Panc1 (cell line): Measurements from ENCODE around the gene SMPD4. TPM values are rescaled to one million over a fixed set of nuclear protein-coding genes. Genes with fewer than 3 reads are reported as not detected.
"Not testable (repeated sequence)": the region's sequence is repeated elsewhere in the genome, so short reads cannot be mapped to it uniquely, and the experiment has no call there.

ENCODE experiments used
- ATAC-seq: fragments of 200-7000 bp; cut with Tn5 transposase; 2 replicates; pipeline ENCODE4 v1.9.1; 2020; ENCODE audit warnings: mild to moderate bottlenecking, moderate library complexity
- BruUV-seq: library from RNA; stranded (reverse); fragments of 400-500 nt; replicated peaks from 2 replicates; lab custom pipeline; 2021; lab: Mats Ljungman, UMichigan
- CTCF ChIA-PET: fragments of 300-600 bp; sonication (Branson Sonifier 250); formaldehyde crosslinking; loops from one replicate; lab custom pipeline; 2022; ENCODE audit warnings: antibody characterized with exemption; lab: Charles Lee
- POLR2A ChIA-PET: fragments of 300-600 bp; sonication (Branson Sonifier 250); formaldehyde crosslinking; loops from one replicate; lab custom pipeline; 2022; ENCODE audit warnings: antibody characterized with exemption; lab: Charles Lee
- DNase-seq: peaks from one replicate; pipeline ENCODE4 v3.0.0-alpha.2; 2010; ENCODE audit warnings: low read depth, low spot score
- H3K27ac ChIP-seq: 2 replicates; pipeline ENCODE4 v1.5.1; 2011; ENCODE audit warnings: mild to moderate bottlenecking, low read length, inconsistent platforms
- H3K27me3 ChIP-seq: fragments of 200-500 bp; sonication (Bioruptor generic); 2 replicates; pipeline ENCODE4 v1.6.0; 2014; ENCODE audit warnings: low read length, inconsistent platforms; ENCODE audit not compliant: control insufficient read depth, insufficient read depth
- H3K36me3 ChIP-seq: fragments of 200-500 bp; sonication (Bioruptor generic); 2 replicates; pipeline ENCODE4 v1.5.1; 2014; ENCODE audit warnings: inconsistent platforms, mild to moderate bottlenecking, low read length, moderate library complexity; ENCODE audit not compliant: control insufficient read depth, insufficient read depth
- H3K4me1 ChIP-seq: 2 replicates; pipeline ENCODE4 v1.5.1; 2011; ENCODE audit warnings: inconsistent platforms, mild to moderate bottlenecking, low read length, moderate library complexity; ENCODE audit not compliant: control insufficient read depth, insufficient read depth
- H3K4me3 ChIP-seq, 2 experiments: 2 replicates each; pipeline ENCODE4 v1.5.1; 2011 to 2012; ENCODE audit warnings: low read depth in 2 of 2, low read length in 2 of 2, mild to moderate bottlenecking in 2 of 2, inconsistent platforms in 1 of 2, moderate library complexity in 1 of 2
- H3K9me3 ChIP-seq: fragments of 200-500 bp; sonication (Bioruptor generic); 2 replicates; pipeline ENCODE4 v1.5.1; 2014; ENCODE audit warnings: low read depth, mild to moderate bottlenecking, inconsistent platforms, low read length, moderate library complexity; ENCODE audit not compliant: control insufficient read depth, insufficient read depth
- POLR2AphosphoS5 ChIP-seq: IDR thresholded peaks from 2 replicates; pipeline ENCODE4 v1.6.1; 2012; ENCODE audit warnings: mild to moderate bottlenecking, low read depth, low read length, moderate library complexity
- SIN3A ChIP-seq: IDR thresholded peaks from 2 replicates; pipeline ENCODE4 v1.6.1; 2012; ENCODE audit warnings: low read depth, mild to moderate bottlenecking, low read length, moderate library complexity, borderline replicate concordance; ENCODE audit not compliant: insufficient read depth
- TCF7L2 ChIP-seq: IDR thresholded peaks from 2 replicates; pipeline ENCODE4 v1.6.1; 2011; ENCODE audit warnings: mild to moderate bottlenecking, low read depth, low read length, inconsistent platforms
- in situ Hi-C: cut with HindIII; loops from 2 replicates; pipeline ENCODE4 v1.10.0; 2016; ENCODE audit warnings: low sequenced_read_pairs, low pct_unique_long_range_greater_than_20kb
- intact Hi-C: fragments of 100-400 bp; cut with micrococcal nuclease; formaldehyde crosslinking; loops from one replicate; pipeline ENCODE4 v1.10.0; 2022; ENCODE audit not compliant: unreplicated experiment
- total RNA-seq: library from RNA; stranded (reverse); gene quantifications from one replicate; pipeline ENCODE4 v1.2.1, GENCODE V29; 2021; ENCODE audit not compliant: unreplicated experiment
- TF ChIP-seq, protein P1 (sequence below), 2 experiments: IDR thresholded peaks; 2 replicates each; pipeline ENCODE4 v1.6.1; 2011 to 2012; ENCODE audit warnings: low read depth in 2 of 2, control low read depth in 1 of 2, low read length in 1 of 2, mild to moderate bottlenecking in 1 of 2, moderate library complexity in 1 of 2; ENCODE audit not compliant: insufficient read depth in 1 of 2
- TF ChIP-seq, protein P2 (sequence below): fragments of 450-650 bp; IDR thresholded peaks from 2 replicates; pipeline ENCODE4 v1.5.1; 2017; ENCODE audit warnings: mild to moderate bottlenecking

The SMPD4 gene
- total RNA-seq, 1 experiment from 2014 or later = 89.0 TPM

DNA sequence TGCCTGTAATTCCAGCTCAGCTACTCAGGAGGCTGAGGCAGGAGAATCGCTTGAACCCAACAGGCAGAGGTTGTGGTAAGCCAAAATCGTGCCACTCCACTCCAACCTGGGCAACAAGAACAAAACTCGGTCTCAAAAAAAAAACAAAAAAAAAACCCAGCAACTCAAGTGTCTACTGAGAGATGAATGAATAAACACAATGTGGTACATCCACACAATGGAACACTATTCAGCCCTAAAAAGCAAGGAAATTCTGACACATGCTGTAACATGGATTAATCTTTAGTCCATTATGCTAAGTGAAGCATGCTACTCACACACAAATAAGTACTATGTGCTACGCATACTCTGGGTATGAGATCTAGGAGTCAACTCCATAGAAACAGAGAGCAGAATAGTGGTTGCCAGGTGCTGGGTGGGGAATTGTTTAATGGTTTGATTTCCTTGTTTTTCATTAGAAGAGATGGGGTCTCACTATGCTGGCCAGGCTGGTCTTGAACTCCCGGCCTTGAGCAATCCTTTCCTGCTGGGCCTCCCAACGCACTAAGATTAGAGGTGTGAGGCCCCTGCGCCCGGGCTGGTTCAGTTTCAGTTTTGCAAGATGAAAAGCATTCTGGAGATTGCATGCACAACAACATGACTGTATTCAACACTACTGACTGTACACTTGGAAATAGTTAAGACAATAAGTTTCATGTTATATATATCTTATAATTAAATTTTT, 15.9 kb downstream of the SMPD4 start:
- in situ Hi-C loops = no loop called here
- Histone ChIP-seq H3K27ac (no peak overlapping the region), H3K27me3 (no peaks in the 10 kb centered on the region), H3K9me3 (no peaks in the 10 kb centered on the region), H3K4me1 (no peaks in the 10 kb centered on the region), H3K36me3 (no peaks in the 10 kb centered on the region), H3K4me3 (no peak overlapping the region)
- CTCF ChIA-PET = no interaction called here
- TF ChIP-seq POLR2AphosphoS5 (no peak), TCF7L2 (no peak), SIN3A (no peak)
- TF ChIP-seq, protein P1, sequence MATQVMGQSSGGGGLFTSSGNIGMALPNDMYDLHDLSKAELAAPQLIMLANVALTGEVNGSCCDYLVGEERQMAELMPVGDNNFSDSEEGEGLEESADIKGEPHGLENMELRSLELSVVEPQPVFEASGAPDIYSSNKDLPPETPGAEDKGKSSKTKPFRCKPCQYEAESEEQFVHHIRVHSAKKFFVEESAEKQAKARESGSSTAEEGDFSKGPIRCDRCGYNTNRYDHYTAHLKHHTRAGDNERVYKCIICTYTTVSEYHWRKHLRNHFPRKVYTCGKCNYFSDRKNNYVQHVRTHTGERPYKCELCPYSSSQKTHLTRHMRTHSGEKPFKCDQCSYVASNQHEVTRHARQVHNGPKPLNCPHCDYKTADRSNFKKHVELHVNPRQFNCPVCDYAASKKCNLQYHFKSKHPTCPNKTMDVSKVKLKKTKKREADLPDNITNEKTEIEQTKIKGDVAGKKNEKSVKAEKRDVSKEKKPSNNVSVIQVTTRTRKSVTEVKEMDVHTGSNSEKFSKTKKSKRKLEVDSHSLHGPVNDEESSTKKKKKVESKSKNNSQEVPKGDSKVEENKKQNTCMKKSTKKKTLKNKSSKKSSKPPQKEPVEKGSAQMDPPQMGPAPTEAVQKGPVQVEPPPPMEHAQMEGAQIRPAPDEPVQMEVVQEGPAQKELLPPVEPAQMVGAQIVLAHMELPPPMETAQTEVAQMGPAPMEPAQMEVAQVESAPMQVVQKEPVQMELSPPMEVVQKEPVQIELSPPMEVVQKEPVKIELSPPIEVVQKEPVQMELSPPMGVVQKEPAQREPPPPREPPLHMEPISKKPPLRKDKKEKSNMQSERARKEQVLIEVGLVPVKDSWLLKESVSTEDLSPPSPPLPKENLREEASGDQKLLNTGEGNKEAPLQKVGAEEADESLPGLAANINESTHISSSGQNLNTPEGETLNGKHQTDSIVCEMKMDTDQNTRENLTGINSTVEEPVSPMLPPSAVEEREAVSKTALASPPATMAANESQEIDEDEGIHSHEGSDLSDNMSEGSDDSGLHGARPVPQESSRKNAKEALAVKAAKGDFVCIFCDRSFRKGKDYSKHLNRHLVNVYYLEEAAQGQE (IDR thresholded peaks at IDR 0.05; ENCODE audit: insufficient read depth in 1 of 2, low read depth in 2 of 2, low read length in 1 of 2) = no peak
- TF ChIP-seq, protein P2, sequence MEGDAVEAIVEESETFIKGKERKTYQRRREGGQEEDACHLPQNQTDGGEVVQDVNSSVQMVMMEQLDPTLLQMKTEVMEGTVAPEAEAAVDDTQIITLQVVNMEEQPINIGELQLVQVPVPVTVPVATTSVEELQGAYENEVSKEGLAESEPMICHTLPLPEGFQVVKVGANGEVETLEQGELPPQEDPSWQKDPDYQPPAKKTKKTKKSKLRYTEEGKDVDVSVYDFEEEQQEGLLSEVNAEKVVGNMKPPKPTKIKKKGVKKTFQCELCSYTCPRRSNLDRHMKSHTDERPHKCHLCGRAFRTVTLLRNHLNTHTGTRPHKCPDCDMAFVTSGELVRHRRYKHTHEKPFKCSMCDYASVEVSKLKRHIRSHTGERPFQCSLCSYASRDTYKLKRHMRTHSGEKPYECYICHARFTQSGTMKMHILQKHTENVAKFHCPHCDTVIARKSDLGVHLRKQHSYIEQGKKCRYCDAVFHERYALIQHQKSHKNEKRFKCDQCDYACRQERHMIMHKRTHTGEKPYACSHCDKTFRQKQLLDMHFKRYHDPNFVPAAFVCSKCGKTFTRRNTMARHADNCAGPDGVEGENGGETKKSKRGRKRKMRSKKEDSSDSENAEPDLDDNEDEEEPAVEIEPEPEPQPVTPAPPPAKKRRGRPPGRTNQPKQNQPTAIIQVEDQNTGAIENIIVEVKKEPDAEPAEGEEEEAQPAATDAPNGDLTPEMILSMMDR = no peak
- no peak for ATAC-seq
- intact Hi-C loops = no loop called here
- DNase-seq = no peak
- POLR2A ChIA-PET = no interaction called here
- BruUV-seq = no TSS peak

DNA sequence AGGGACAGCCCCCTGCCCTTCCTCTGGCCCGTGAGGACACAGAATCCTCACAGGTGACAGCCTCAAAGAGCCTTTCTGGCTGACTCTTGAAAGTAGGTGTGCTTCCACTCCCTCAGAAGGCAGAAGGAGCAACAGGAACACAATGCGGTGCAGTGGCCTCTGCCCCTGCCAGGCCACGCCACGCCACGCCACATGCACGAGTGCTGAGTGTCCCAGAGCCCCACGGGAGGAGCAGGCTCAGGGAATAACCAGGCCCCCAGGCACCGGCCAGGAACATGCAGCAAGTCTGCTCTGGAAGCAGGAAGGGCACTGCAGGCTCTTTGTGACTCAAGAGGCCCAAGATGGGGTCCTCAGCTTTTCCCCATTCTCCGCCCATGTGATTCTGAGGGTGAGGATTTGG, 18.4 kb downstream of the SMPD4 start:
- H3K36me3 ChIP-seq = no peaks in the 10 kb centered on the region
- no peaks in the 10 kb centered on the region for H3K9me3 ChIP-seq
- ChIA-PET CTCF (no interaction called here), POLR2A (no interaction called here)
- intact Hi-C loops = no loop called here
- H3K27ac ChIP-seq = no peak overlapping the region
- no TSS peak for BruUV-seq
- no peak overlapping the region for H3K4me3 ChIP-seq
- in situ Hi-C loops = no loop called here
- no peaks in the 10 kb centered on the region for H3K27me3 ChIP-seq
- no peak for ATAC-seq
- DNase-seq = no peak
- no peak for TF ChIP-seq TCF7L2
- TF ChIP-seq SIN3A = no peak
- TF ChIP-seq, protein P1 (IDR thresholded peaks at IDR 0.05; ENCODE audit: insufficient read depth in 1 of 2, low read depth in 2 of 2, low read length in 1 of 2) = no peak
- TF ChIP-seq, protein P2 = no peak
- TF ChIP-seq POLR2AphosphoS5 = no peak
- H3K4me1 ChIP-seq = no peaks in the 10 kb centered on the region

DNA sequence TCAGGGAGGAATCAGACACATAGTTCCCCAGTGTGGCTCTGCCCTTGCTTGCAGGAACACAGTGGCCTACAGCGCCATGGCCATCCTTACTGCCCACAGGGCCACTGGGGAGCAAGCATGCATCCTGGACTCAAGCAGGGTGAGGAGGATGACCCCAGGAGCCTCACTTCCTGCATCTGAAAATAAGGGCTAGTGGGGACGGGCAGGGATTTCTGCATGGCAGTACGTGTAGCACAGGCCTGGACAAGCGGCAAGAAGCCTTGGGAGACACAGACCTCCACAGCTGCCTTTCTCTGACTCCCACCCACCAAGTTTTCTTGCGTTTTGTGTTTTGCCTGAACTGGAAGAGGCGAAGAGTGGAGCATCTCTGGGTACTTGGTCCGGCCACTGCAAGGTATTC, 18.9 kb downstream of the SMPD4 start:
- in situ Hi-C loops, POLR2A ChIA-PET, DNase-seq, H3K27me3 ChIP-seq, CTCF ChIA-PET, H3K27ac ChIP-seq, H3K4me1 ChIP-seq, intact Hi-C loops, H3K9me3 ChIP-seq, ATAC-seq, H3K36me3 ChIP-seq, H3K4me3 ChIP-seq, BruUV-seq: not testable (repeated sequence)
